Psoas muscle (tissue), 8 donors: ENCODE data around the gene MINDY4. TPM values are rescaled to one million over a fixed set of nuclear protein-coding genes. Genes with fewer than 3 reads are reported as not detected.

Experiments
- ATAC-seq, 4 donors: fragments of 200-7000 bp; cut with Tn5 transposase; one replicate each; pipeline ENCODE4 v1.9.1; 2020; ENCODE audit warnings: moderate library complexity in 3 of 4, mild to moderate bottlenecking in 2 of 4
- DNase-seq, 2 donors: peaks; one replicate each; pipeline ENCODE4 v3.0.0-alpha.2; 2020
- H3K27ac ChIP-seq: fragments of 200-600 bp; one replicate; pipeline ENCODE4 v1.8.0; 2022
- H3K27me3 ChIP-seq, 3 donors: fragments of 200-600 bp in 1 of 3; one replicate each; pipeline versions ENCODE4 v1.6.1 to v1.8.0; 2013 to 2022; ENCODE audit warnings: low read length in 2 of 3, mild to moderate bottlenecking in 2 of 3, moderate library complexity in 1 of 3; ENCODE audit not compliant: insufficient read depth in 3 of 3
- H3K36me3 ChIP-seq, 2 donors: fragments of 200-600 bp in 1 of 2; one replicate each; pipeline versions ENCODE4 v1.6.1 to v1.8.0; 2013 to 2022; ENCODE audit warnings: low read depth in 1 of 2, mild to moderate bottlenecking in 1 of 2, moderate library complexity in 1 of 2; ENCODE audit not compliant: insufficient read depth in 1 of 2
- H3K4me1 ChIP-seq: fragments of 200-600 bp; one replicate; pipeline ENCODE4 v1.8.0; 2022
- H3K4me3 ChIP-seq: fragments of 200-600 bp; one replicate; pipeline ENCODE4 v1.8.0; 2022; ENCODE audit warnings: mild to moderate bottlenecking
- H3K9me3 ChIP-seq: fragments of 200-600 bp; one replicate; pipeline ENCODE4 v1.8.0; 2022
- CTCF ChIP-seq: fragments of 200-600 bp; IDR thresholded peaks from one replicate; pipeline ENCODE4 v1.8.0; 2022; ENCODE audit warnings: antibody characterized with exemption
- WGBS, 3 donors: extraction: QIAGEN DNeasy Blood & Tissue Kit; methylation state at CpG; one replicate each; pipeline versions ENCODE4 v1.1.6 to v1.1.7; 2013; 5-methylcytosine and 5-hydroxymethylcytosine counted together
- intact Hi-C, 2 donors: fragments of 100-400 bp; cut with DNase I; formaldehyde crosslinking; loops; one replicate each; pipeline versions ENCODE4 v1.11.0 to v1.14.2; 2022
- polyA plus RNA-seq, 3 donors: library from polyadenylated mRNA; stranded (reverse); fragments of 200-250 nt; gene quantifications; one replicate each; pipeline ENCODE4 v1.2.3, GENCODE V29; 2013
- total RNA-seq, 4 donors: library from RNA; stranded (reverse); fragmentation: NEBNext Ultra II Directional in 2 of 4; extraction: Animal tissue kit (Norgen Biotek cat#: 25700) in 2 of 4; gene quantifications; one replicate each; pipeline versions ENCODE4 v1.2.1 to v1.2.4, GENCODE V29; 2021 to 2023
- donor health status: healthy with polysubstance abuse.
- donor health status: DM: no; HTN: no; CAD: no; lungs with moderate emphysema.
- donor health status: Bipolar disorder and iron deficiency.
- donor health status: healthy.
- donor health status: DM: yes; HTN: yes; CAD: no.
- donor health status: DM: no; HTN: no; CAD: no.
- donor health status: DM: no; HTN: no; CAD: no.
- donor health status: DM: yes; HTN: yes; CAD: no.

The MINDY4 gene
- total and polyA plus RNA-seq, 7 donors = 0.86 to 3.5 (median 1.5) TPM

DNA sequence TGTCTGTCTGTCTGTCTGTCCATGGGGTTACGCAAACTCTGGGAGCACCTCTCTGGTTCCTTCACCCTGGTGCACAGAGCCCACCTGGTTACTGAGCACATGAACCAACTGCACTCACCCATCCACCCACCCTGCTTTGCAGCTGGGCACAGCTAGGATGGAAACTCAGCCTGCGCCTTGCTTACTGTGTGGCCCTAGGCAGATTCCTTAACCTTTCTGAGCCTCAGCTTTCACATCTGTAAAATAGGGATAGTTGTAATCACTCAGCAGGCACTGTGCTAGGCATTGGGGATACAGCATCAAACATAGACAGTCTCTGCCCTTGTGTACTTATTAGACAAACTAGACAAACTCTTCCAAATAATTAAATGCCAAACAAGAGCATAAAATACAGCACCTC is 41.1 kb upstream of the MINDY4 start:
- no peak for TF ChIP-seq CTCF
- no peak overlapping the region for H3K27ac ChIP-seq
- no peak overlapping the region for H3K4me3 ChIP-seq
- intact Hi-C loops = loop anchor here in 1 of 2 donors (10.0 kb wide), 1 partner anchor 115 kb away; no protein-coding TSS in a partner anchor
- H3K27me3 ChIP-seq = no peaks in the 10 kb centered on the region
- 96 to 100% (median 97%) methylated on average over 2 of the region's 2 CpGs for WGBS, 3 donors
- H3K9me3 ChIP-seq = no peaks in the 10 kb centered on the region
- no peak for DNase-seq
- ATAC-seq = no peak
- H3K36me3 ChIP-seq = no peaks in the 10 kb centered on the region
- no peaks in the 10 kb centered on the region for H3K4me1 ChIP-seq

- no peaks in the 10 kb centered on the region for H3K9me3 ChIP-seq
- H3K27ac ChIP-seq = no peak overlapping the region
- no peaks in the 10 kb centered on the region for H3K27me3 ChIP-seq
- no peak for TF ChIP-seq CTCF
- H3K36me3 ChIP-seq = no peaks in the 10 kb centered on the region
- DNase-seq = no peak
- WGBS, 3 donors = 79 to 84% (median 84%) methylated on average over 4 of the region's 4 CpGs
- ATAC-seq = no peak
- H3K4me3 ChIP-seq = no peak overlapping the region
- no peaks in the 10 kb centered on the region for H3K4me1 ChIP-seq
- intact Hi-C loops = loop anchor here in 1 of 2 donors (10.0 kb wide), 1 partner anchor 116 kb away; no protein-coding TSS in a partner anchor
Measured at GRCh38 chr7:30730996-30731395, 40.2 kb upstream of the MINDY4 start.

GRCh38 chr7:30731581-30731980 is 39.6 kb upstream of the MINDY4 start:
- intact Hi-C loops = loop anchor here in 1 of 2 donors (10.0 kb wide), 1 partner anchor 117 kb away; no protein-coding TSS in a partner anchor

GRCh38 chr7:30732606-30733005 is 38.6 kb upstream of the MINDY4 start:
- H3K4me3 ChIP-seq = no peak overlapping the region
- intact Hi-C loops = loop anchor here in 1 of 2 donors (10.0 kb wide), 1 partner anchor 118 kb away; no protein-coding TSS in a partner anchor
- H3K27ac ChIP-seq = no peak overlapping the region
- TF ChIP-seq CTCF = no peak
- WGBS, 3 donors = 87 to 96% (median 94%) methylated on average over 12 of the region's 12 CpGs
- DNase-seq (no peak), ATAC-seq (no peak)
- H3K4me1 ChIP-seq = no peaks in the 10 kb centered on the region
- no peaks in the 10 kb centered on the region for H3K9me3 ChIP-seq
- H3K27me3 ChIP-seq = no peaks in the 10 kb centered on the region
- no peaks in the 10 kb centered on the region for H3K36me3 ChIP-seq

More at GRCh38 chr7:30731581-30731980, 39.6 kb upstream of the MINDY4 start:
- TF ChIP-seq CTCF = no peak
- Histone ChIP-seq H3K27ac (no peak overlapping the region), H3K27me3 (no peaks in the 10 kb centered on the region), H3K4me3 (no peak overlapping the region), H3K9me3 (no peaks in the 10 kb centered on the region), H3K36me3 (no peaks in the 10 kb centered on the region), H3K4me1 (no peaks in the 10 kb centered on the region)
- WGBS, 3 donors = 53 to 68% (median 57%) methylated on average over 11 of the region's 11 CpGs
- ATAC-seq = no peak
- DNase-seq = no peak

- H3K36me3 ChIP-seq = no peaks in the 10 kb centered on the region
- H3K4me1 ChIP-seq = no peaks in the 10 kb centered on the region
- no peak overlapping the region for H3K27ac ChIP-seq
- no peak for TF ChIP-seq CTCF
- H3K27me3 ChIP-seq = no peaks in the 10 kb centered on the region
- DNase-seq (no peak), ATAC-seq (no peak)
- 92 to 97% (median 95%) methylated on average over 6 of the region's 6 CpGs for WGBS, 3 donors
- no peaks in the 10 kb centered on the region for H3K9me3 ChIP-seq
- intact Hi-C loops = loop anchor here in 1 of 2 donors (10.0 kb wide), 1 partner anchor 118 kb away; no protein-coding TSS in a partner anchor
- no peak overlapping the region for H3K4me3 ChIP-seq
Measured at GRCh38 chr7:30733216-30733615, 38.0 kb upstream of the MINDY4 start.
